Thymus (tissue), 11 donors: ENCODE data around the gene NRXN3. TPM values are rescaled to one million over a fixed set of nuclear protein-coding genes. Genes with fewer than 3 reads are reported as not detected.

Experiments used
- DNase-seq, 9 donors: peaks; one replicate each; pipeline ENCODE4 v3.0.0-alpha.2; 2013; ENCODE audit warnings: low spot score in 9 of 9, low read depth in 6 of 9, missing footprints in 1 of 9
- H3K27ac ChIP-seq, 2 donors: one replicate each; pipeline ENCODE4 v1.5.1; 2013; ENCODE audit warnings: control low read depth in 1 of 2, low read depth in 1 of 2, low read length in 1 of 2, mild to moderate bottlenecking in 1 of 2, moderate library complexity in 1 of 2
- H3K27me3 ChIP-seq, 2 donors: one replicate each; pipeline ENCODE4 v1.5.1; 2013; ENCODE audit warnings: low read length in 1 of 2; ENCODE audit not compliant: control insufficient read depth in 2 of 2, insufficient read depth in 1 of 2
- H3K36me3 ChIP-seq, 2 donors: one replicate each; pipeline ENCODE4 v1.5.1; 2013; ENCODE audit warnings: low read length in 1 of 2, mild to moderate bottlenecking in 1 of 2, moderate library complexity in 1 of 2; ENCODE audit not compliant: control insufficient read depth in 2 of 2, insufficient read depth in 2 of 2
- H3K4me1 ChIP-seq, 2 donors: one replicate each; pipeline ENCODE4 v1.5.1; 2013; ENCODE audit warnings: low read length in 2 of 2; ENCODE audit not compliant: control insufficient read depth in 2 of 2, insufficient read depth in 2 of 2
- H3K4me3 ChIP-seq, 2 donors: one replicate each; pipeline ENCODE4 v1.5.1; 2013; ENCODE audit warnings: low read length in 2 of 2, control low read depth in 1 of 2, mild to moderate bottlenecking in 1 of 2
- H3K9me3 ChIP-seq, 2 donors: one replicate each; pipeline ENCODE4 v1.5.1; 2013; ENCODE audit warnings: low read length in 1 of 2, mild to moderate bottlenecking in 1 of 2; ENCODE audit not compliant: control insufficient read depth in 2 of 2, insufficient read depth in 1 of 2
- WGBS: extraction: QIAGEN DNeasy Blood & Tissue Kit; methylation state at CpG from one replicate; pipeline ENCODE4 v1.1.7; 2013; 5-methylcytosine and 5-hydroxymethylcytosine counted together
- polyA plus RNA-seq: library from polyadenylated mRNA; stranded (reverse); fragments of 200-250 nt; gene quantifications from one replicate; pipeline ENCODE4 v1.2.3, GENCODE V29; 2013
- total RNA-seq: library from RNA; stranded (reverse); fragments of 120-200 nt; gene quantifications from one replicate; pipeline ENCODE4 v1.2.4, GENCODE V29; 2013
- donor health status: healthy.

Gene NRXN3
- total and polyA plus RNA-seq, 2 donors = 1.5 to 3.7 TPM

DNA sequence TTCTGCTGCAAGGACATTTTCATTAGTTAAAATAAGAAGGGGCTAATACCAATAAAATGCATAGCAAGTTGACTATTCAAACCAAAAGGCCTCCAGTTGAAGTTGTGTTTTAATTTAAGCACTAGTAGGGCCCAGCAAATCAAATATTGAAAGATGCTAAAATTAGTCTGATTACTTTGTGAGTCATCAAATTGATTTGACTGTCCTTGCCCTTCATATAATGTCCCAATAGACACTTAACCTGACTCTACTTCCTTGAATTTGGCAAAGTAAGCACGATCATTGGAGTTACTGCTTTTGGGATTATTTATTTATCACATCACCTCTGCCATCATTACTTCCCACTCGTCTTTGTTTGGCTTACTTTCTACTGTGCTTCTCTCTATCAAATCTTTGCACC lies 1242.6 kb downstream of the NRXN3 start:
- no peaks in the 10 kb centered on the region for H3K9me3 ChIP-seq
- H3K4me3 ChIP-seq = no peak overlapping the region
- H3K27ac ChIP-seq = no peak overlapping the region
- WGBS = 89% methylated on average over 2 of the region's 2 CpGs
- no peak for DNase-seq
- H3K27me3 ChIP-seq = no peaks in the 10 kb centered on the region
- no peaks in the 10 kb centered on the region for H3K36me3 ChIP-seq
- no peaks in the 10 kb centered on the region for H3K4me1 ChIP-seq

DNA sequence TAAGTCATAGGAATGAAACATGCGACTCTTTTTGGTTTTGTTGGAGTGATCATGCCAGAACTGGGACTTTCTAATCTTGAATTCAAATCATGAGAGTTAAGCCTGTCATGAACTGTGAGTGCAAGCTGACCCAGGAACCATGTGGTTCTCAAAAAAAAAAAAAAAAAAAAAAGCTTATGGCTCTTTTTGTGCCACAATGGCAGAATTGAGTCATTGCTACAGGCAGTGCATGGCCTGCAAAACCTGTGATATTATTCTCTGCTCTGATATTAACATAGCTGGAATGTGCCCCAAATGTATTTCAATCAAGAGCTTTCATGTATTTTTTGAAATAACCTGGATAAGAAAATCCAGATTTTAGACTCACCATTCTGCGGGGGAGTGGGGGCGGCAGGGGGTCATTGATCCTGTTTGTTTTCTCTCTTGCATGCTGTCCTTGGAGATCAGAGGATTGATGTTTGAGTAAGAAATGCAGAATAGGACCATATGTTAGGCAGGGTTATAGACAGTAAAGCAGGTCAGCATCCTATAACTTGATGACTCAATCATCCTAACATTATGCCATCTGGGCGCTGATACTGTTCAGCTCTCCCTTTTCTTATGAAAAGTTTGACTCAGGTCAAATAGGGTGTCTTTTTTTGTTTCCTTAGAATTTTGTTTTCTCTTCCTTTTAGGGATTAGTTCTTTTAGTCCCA lies 1243.7 kb downstream of the NRXN3 start:
- no peak overlapping the region for H3K4me3 ChIP-seq
- 94% methylated on average over 4 of the region's 4 CpGs for WGBS
- no peaks in the 10 kb centered on the region for H3K36me3 ChIP-seq
- H3K27me3 ChIP-seq = no peaks in the 10 kb centered on the region
- no peaks in the 10 kb centered on the region for H3K9me3 ChIP-seq
- no peak for DNase-seq
- no peaks in the 10 kb centered on the region for H3K4me1 ChIP-seq
- no peak overlapping the region for H3K27ac ChIP-seq

DNA sequence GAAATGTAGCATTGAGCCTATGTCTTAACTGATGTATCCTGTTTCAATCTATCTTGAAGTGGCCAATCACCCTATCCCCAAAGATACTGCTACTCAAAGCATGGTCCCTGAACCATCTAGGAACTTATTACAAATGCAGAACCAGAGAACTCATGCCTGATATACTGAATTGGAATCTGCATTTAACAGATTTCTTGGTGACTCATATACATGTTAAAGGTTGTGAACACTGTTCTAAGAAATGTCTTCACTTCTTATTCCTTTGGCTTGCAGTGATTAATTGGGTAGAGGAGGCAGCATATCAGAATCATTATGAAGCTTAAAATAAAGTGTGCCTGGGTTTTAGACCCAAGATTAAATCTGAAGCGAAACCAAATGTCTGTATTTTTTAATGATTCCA lies 1245.6 kb downstream of the NRXN3 start:
- no peak for DNase-seq
- WGBS = 99% methylated on average over 1 of the region's 1 CpG
- H3K4me3 ChIP-seq = no peak overlapping the region

DNA sequence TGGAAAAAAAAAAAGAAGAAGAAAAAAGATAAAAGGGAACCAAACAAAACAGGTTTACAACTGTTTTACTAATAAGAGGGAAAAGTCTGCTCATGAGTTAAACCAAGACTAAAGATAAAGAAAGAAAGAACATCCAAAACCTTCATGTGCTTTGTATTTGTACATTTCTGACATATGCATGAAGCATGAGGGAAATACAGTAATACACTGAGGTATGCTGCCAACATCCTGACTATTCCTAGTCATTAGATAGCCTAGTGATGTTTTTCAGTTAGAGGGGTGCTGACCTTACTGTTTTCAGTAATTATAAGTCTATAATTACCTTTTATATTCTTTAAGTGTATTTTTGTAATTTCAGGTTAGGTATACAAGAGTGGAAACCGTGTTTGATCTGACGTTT lies 1247.8 kb downstream of the NRXN3 start:
- no peaks in the 10 kb centered on the region for H3K27me3 ChIP-seq
- no peaks in the 10 kb centered on the region for H3K4me1 ChIP-seq
- H3K27ac ChIP-seq = no peak overlapping the region
- no peak overlapping the region for H3K4me3 ChIP-seq
- WGBS = 92% methylated on average over 2 of the region's 2 CpGs
- no peaks in the 10 kb centered on the region for H3K36me3 ChIP-seq
- DNase-seq = no peak
- H3K9me3 ChIP-seq = no peaks in the 10 kb centered on the region

More for the DNA sequence above, 1245.6 kb downstream of the NRXN3 start:
- no peaks in the 10 kb centered on the region for H3K27me3 ChIP-seq
- no peak overlapping the region for H3K27ac ChIP-seq
- no peaks in the 10 kb centered on the region for H3K36me3 ChIP-seq
- no peaks in the 10 kb centered on the region for H3K9me3 ChIP-seq
- no peaks in the 10 kb centered on the region for H3K4me1 ChIP-seq

DNA sequence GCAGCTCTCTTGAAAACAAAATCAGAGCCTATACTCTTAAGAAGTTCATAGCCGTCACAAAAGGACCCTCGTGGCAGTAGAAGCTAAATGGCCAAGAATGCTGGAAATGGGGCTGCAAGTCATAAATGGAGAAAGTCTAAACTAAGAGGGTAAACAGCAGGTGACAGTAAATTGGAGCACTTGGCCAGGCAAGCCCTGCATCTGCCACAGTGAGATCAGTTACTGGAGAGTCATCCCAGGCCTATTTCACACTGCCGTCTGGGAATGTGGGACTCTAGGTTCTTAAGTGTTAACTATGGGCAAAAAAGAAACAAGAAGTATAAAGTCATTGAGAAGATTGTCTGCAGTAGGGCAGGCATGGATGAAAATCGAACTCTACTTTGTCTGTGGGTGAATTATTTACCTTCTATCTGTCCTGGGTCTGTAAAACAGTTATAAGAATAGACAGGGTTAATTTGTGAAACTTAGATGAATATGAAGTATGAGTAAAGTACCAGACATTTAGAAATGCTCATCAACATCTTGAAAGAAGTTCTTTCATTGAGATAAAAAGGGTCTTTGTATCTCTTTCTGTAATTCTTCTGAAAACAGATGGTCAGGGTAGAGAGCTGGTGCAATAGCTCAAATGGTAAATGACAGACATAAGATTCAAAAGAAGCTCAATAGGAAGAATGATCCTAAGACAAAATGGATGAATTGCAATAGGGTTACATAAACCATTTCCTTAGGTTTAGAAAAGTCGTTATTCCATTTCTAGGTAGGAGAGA lies 1248.7 kb downstream of the NRXN3 start:
- no peak overlapping the region for H3K4me3 ChIP-seq
- H3K36me3 ChIP-seq = no peaks in the 10 kb centered on the region
- no peaks in the 10 kb centered on the region for H3K4me1 ChIP-seq
- H3K27me3 ChIP-seq = no peaks in the 10 kb centered on the region
- H3K27ac ChIP-seq = no peak overlapping the region
- 68% methylated on average over 5 of the region's 5 CpGs for WGBS
- H3K9me3 ChIP-seq = no peaks in the 10 kb centered on the region
- no peak for DNase-seq

DNA sequence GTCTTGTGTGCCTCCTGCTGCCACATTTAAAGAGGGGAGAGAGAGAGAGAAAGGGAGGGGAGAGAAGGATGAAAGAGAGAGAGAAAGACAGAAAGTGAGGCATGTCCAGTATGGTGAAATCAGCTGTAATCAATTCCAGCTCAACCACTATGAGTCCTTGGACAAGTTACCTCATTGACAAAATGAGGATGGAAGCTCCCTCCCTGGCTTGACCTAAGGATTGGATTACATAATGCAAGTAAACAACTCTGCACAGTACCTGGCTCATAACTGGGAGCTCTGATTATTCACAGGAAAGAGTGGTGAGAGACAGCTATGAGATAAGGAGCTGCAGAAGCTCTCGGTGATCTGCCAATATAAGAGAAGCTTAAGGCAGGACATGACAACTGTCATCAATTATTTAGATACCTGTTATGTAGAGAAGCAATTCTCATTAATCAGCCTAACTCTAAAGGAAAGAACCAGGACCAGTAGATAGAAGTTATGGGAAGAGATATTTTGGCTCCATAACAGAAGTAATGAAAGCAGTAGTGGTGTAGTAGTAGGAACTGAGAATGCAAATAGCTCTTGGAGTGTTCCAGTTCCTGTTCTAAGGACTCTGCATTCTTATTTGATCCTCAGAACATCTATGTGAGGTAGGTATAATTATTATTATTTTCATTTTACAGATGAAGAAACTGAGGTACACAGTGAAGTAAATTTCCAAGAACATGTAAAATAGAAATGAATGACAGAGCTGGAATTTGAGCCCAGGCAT lies 1249.6 kb downstream of the NRXN3 start:
- Histone ChIP-seq H3K4me3 (no peak overlapping the region), H3K4me1 (no peaks in the 10 kb centered on the region), H3K9me3 (no peaks in the 10 kb centered on the region), H3K36me3 (no peaks in the 10 kb centered on the region), H3K27ac (no peak overlapping the region), H3K27me3 (no peaks in the 10 kb centered on the region)
- DNase-seq = no peak
- WGBS = 90% methylated on average over 1 of the region's 1 CpG

DNA sequence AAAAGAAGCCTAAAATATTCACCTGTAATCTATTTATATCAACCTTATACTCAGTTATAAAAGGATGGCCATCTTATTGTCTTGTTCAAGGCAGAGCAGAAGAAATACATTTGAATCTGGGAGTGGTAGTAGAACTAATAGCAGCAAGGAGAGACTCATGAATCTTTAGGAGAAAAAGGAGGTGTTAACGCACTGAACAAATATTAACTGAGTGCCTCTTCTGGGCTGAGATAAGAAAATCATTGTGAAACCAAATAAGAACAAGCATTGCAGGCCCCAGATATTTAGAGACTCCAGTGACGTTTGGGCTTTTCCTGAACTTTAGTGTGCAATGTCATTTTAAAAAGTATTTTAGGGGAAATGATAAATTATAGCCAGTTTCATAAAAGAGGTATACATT lies 1250.6 kb downstream of the NRXN3 start:
- Histone ChIP-seq H3K27me3 (no peaks in the 10 kb centered on the region), H3K4me1 (no peaks in the 10 kb centered on the region), H3K27ac (no peak overlapping the region), H3K9me3 (no peaks in the 10 kb centered on the region), H3K4me3 (no peak overlapping the region), H3K36me3 (no peaks in the 10 kb centered on the region)
- no peak for DNase-seq
- WGBS = 44% methylated on average over 2 of the region's 2 CpGs

DNA sequence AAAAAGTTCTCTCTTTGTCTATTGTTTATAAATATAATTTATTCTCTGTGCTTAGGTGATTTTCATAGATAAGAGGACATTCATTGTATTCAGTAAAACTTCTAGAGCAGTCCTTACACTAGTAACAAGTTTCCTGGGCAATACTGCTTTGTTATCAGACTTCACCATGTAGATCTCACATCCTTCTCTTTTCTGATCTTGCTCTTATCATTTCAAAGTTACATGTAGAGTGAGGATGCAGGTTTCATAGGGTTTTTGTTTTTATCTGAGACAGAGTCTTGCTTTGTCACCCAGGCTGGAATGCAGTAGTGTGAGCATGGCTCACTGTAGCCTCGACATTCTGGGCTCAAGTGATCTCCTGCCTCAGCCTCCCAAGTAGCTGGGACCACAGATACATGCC lies 1251.6 kb downstream of the NRXN3 start:
- H3K4me1 ChIP-seq = no peaks in the 10 kb centered on the region
- H3K27me3 ChIP-seq = no peaks in the 10 kb centered on the region
- no peaks in the 10 kb centered on the region for H3K9me3 ChIP-seq
- no peak overlapping the region for H3K4me3 ChIP-seq
- 17% methylated on average over 1 of the region's 1 CpG for WGBS
- no peak for DNase-seq
- no peaks in the 10 kb centered on the region for H3K36me3 ChIP-seq
- H3K27ac ChIP-seq = no peak overlapping the region

DNA sequence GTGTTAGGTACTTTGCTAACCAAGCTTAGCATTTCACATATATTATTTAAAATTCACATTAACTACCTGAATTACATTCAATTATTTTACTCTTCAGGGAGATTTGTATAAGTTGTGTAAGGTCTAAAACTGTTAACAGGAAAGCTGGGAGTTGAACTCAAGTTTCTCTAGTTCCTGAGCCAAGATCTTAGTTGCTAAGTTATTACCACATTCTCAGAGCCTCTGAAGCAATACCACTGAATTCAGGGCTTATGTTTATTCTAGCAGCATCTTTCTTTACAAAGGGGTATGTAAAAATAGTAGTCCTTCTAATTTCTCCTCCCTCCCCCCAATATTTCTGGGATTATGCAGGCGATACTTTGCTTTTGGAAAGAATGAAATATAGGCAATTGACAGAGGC lies 1254.3 kb downstream of the NRXN3 start:
- WGBS = 92% methylated on average over 1 of the region's 1 CpG

More for the DNA sequence above, 1254.3 kb downstream of the NRXN3 start:
- Histone ChIP-seq H3K4me1 (no peaks in the 10 kb centered on the region), H3K27me3 (no peaks in the 10 kb centered on the region), H3K9me3 (no peaks in the 10 kb centered on the region), H3K4me3 (no peak overlapping the region), H3K27ac (no peak overlapping the region), H3K36me3 (no peaks in the 10 kb centered on the region)
- no peak for DNase-seq
